HG02623 (cell line): ENCODE measurements around the gene SYT14.
A peak's percentile ranks its signal among the peaks of the same experiment; 100 is the strongest.
"Not testable (repeated sequence)": the region's sequence is repeated elsewhere in the genome, so short reads cannot be mapped to it uniquely, and the experiment has no call there.

Experiments
- ATAC-seq: cut with Tn5 transposase; IDR thresholded peaks from one replicate; pipeline ENCODE4 v1.9.1; 2021; ENCODE audit warnings: moderate library complexity; ENCODE audit not compliant: unreplicated experiment

The SYT14 gene

GRCh38 chr1:210104103-210104502 lies 166.1 kb downstream of the SYT14 start:
- ATAC-seq, result no peak

GRCh38 chr1:210112906-210113305 lies 174.9 kb downstream of the SYT14 start:
- ATAC-seq, result not testable (repeated sequence)

GRCh38 chr1:210117198-210117597 lies 179.2 kb downstream of the SYT14 start:
- no peak for ATAC-seq

- no peak for ATAC-seq
Measured at GRCh38 chr1:210117681-210118170, 179.7 kb downstream of the SYT14 start.

- no peak for ATAC-seq
Measured at GRCh38 chr1:210123383-210123782, 185.4 kb downstream of the SYT14 start.

GRCh38 chr1:210123924-210124589 lies 186.0 kb downstream of the SYT14 start:
- no peak for ATAC-seq

- ATAC-seq, result no peak
Measured at GRCh38 chr1:210124736-210125135, 186.7 kb downstream of the SYT14 start.

- no peak for ATAC-seq
Measured at GRCh38 chr1:210125143-210125542, 187.1 kb downstream of the SYT14 start.

GRCh38 chr1:210129092-210129491 lies 191.1 kb downstream of the SYT14 start:
- ATAC-seq, result no peak

GRCh38 chr1:210129759-210130158 lies 191.7 kb downstream of the SYT14 start:
- peak; percentile 84 for ATAC-seq

GRCh38 chr1:210132582-210132981 lies 194.6 kb downstream of the SYT14 start:
- no peak for ATAC-seq

GRCh38 chr1:210143465-210144062 lies 205.5 kb downstream of the SYT14 start:
- ATAC-seq, result no peak

- ATAC-seq, result no peak
Measured at GRCh38 chr1:210144736-210145135, 206.7 kb downstream of the SYT14 start.

GRCh38 chr1:210151052-210151672 lies 213.1 kb downstream of the SYT14 start:
- no peak for ATAC-seq

- no peak for ATAC-seq
Measured at GRCh38 chr1:210159211-210159610, 221.2 kb downstream of the SYT14 start.

GRCh38 chr1:210170220-210170619 lies 232.2 kb downstream of the SYT14 start:
- no peak for ATAC-seq

- no peak for ATAC-seq
Measured at GRCh38 chr1:210174133-210174532, 236.1 kb downstream of the SYT14 start.

- no peak for ATAC-seq
Measured at GRCh38 chr1:210185063-210185462, 247.0 kb downstream of the SYT14 start.

- not testable (repeated sequence) for ATAC-seq
Measured at GRCh38 chr1:210187849-210188606, 250.0 kb downstream of the SYT14 start.

- no peak for ATAC-seq
Measured at GRCh38 chr1:210189426-210189825, 251.4 kb downstream of the SYT14 start.

- ATAC-seq, result no peak
Measured at GRCh38 chr1:210195635-210196160, 257.7 kb downstream of the SYT14 start.
